Heart left ventricle (tissue), 16 donors: ENCODE results near the gene ZNF473. TPM values are rescaled to one million over a fixed set of nuclear protein-coding genes. Genes with fewer than 3 reads are reported as not detected.

Source experiments
- ATAC-seq, 4 donors: fragments of 200-7000 bp; cut with Tn5 transposase; one replicate each; pipeline ENCODE4 v1.9.1; 2020 to 2022; ENCODE audit warnings: moderate library complexity in 4 of 4, mild to moderate bottlenecking in 3 of 4, moderate number of reproducible peaks in 1 of 4
- DNase-seq, 5 donors: peaks; one replicate each; pipeline ENCODE4 v3.0.0-alpha.2; 2020
- H3K27ac ChIP-seq, 12 donors: fragments of 200-600 bp; sonication (generic) in 4 of 12; one replicate each; pipeline versions ENCODE4 v1.5.0 to v1.8.0; 2016 to 2022; ENCODE audit warnings: mild to moderate bottlenecking in 2 of 12
- H3K27me3 ChIP-seq, 9 donors: fragments of 200-600 bp; sonication (generic) in 2 of 9; one replicate each; pipeline versions ENCODE4 v1.5.1 to v1.8.0; 2016 to 2022; ENCODE audit warnings: mild to moderate bottlenecking in 3 of 9
- H3K36me3 ChIP-seq, 9 donors: fragments of 200-600 bp; sonication (generic) in 2 of 9; one replicate each; pipeline versions ENCODE4 v1.5.0 to v1.8.0; 2018 to 2022; ENCODE audit warnings: mild to moderate bottlenecking in 2 of 9
- H3K4me1 ChIP-seq, 12 donors: fragments of 200-600 bp; sonication (generic) in 4 of 12; one replicate each; pipeline versions ENCODE4 v1.5.0 to v1.8.0; 2016 to 2022; ENCODE audit warnings: mild to moderate bottlenecking in 3 of 12
- H3K4me3 ChIP-seq, 12 donors: fragments of 200-600 bp; sonication (generic) in 4 of 12; one replicate each; pipeline versions ENCODE4 v1.5.0 to v1.8.0; 2017 to 2022; ENCODE audit warnings: mild to moderate bottlenecking in 9 of 12, moderate library complexity in 4 of 12
- H3K9me3 ChIP-seq, 12 donors: fragments of 200-600 bp; sonication (generic) in 4 of 12; one replicate each; pipeline versions ENCODE4 v1.5.0 to v1.8.0; 2016 to 2022; ENCODE audit warnings: mild to moderate bottlenecking in 1 of 12
- CTCF ChIP-seq, 12 donors: fragments of 200-600 bp; sonication (generic) in 4 of 12; IDR thresholded peaks; one replicate each; pipeline versions ENCODE4 v1.5.0 to v1.8.0; 2018 to 2022; ENCODE audit warnings: antibody characterized with exemption in 12 of 12, mild to moderate bottlenecking in 5 of 12
- POLR2A ChIP-seq, 2 donors: fragments of 450-650 bp; IDR thresholded peaks; one replicate each; pipeline ENCODE4 v1.6.1; 2017; ENCODE audit warnings: antibody characterized with exemption in 2 of 2, mild to moderate bottlenecking in 2 of 2, moderate library complexity in 2 of 2
- WGBS, 4 donors: extraction: QIAGEN DNeasy Blood & Tissue Kit in 2 of 4; methylation state at CpG; one replicate each; pipeline versions ENCODE4 v1.1.5 to v1.1.7; 2013 to 2018; 5-methylcytosine and 5-hydroxymethylcytosine counted together
- intact Hi-C, 10 donors: fragments of 100-400 bp; cut with DNase I; formaldehyde crosslinking; loops; one replicate each; pipeline versions ENCODE4 v1.11.1 to v1.14.2; 2022
- polyA plus RNA-seq, 2 donors: library from polyadenylated mRNA; stranded (reverse); fragments of 200-250 nt; gene quantifications; one replicate each; pipeline ENCODE4 v1.2.3, GENCODE V29; 2013
- total RNA-seq, 9 donors: library from RNA; depleted of rRNA in 2 of 9; stranded (reverse); fragments of >200 nt in 2 of 9; fragmentation: NEBNext Ultra II Directional in 3 of 9; extraction: Animal tissue kit (Norgen Biotek cat#: 25700) in 3 of 9; gene quantifications; one replicate each; pipeline versions ENCODE4 v1.1.0 to v1.2.4, GENCODE V29; 2016 to 2023
- donor health status: ischemic (EF 13 %, LVEDD 7.1; RV severe dilation, severe dysfunction).
- donor health status: healthy with polysubstance abuse.
- donor health status: DM: no; HTN: yes; CAD: no.
- donor health status: DM: no; HTN: no; CAD: no.
- donor health status: ischemic (EF 25% LVEDD 6.9; RV normal size, moderate dysfunction).
- donor health status: ischemic (EF 25% LVEDD 5.7; RV mildly dilated, moderate dysfunction).
- donor health status: healthy.
- donor health status: DM: yes; HTN: yes; CAD: no.
- donor health status: ischemic (EF 35%, LVEDD 5.7; RV mildly dilated, moderate dysfunction).
- donor health status: nonischemic (EF 11% LVEDD 7.7; RV severe dilation, severe dysfunction).
- donor health status: DM: yes; HTN: yes; CAD: no.
- donor health status: PGD.
- donor health status: ischemic (EF 29% LVEDD 5.4; RV normal size, mild dysfunction).
- donor health status: nonischemic (EF 23%, LVEDD 6.1; RV moderate dilation, normal function).

Gene ZNF473
- total and polyA plus RNA-seq, 11 donors = 1.6 to 6.5 (median 3.4) TPM

GRCh38 chr19:49978324-49978723 is 47.5 kb upstream of the ZNF473 start:
- intact Hi-C loops = no loop called here
- DNase-seq = no peak
- no peak for TF ChIP-seq CTCF (IDR thresholded peaks at IDR 0.05)
- no peak for TF ChIP-seq POLR2A (IDR thresholded peaks at IDR 0.05)
- Histone ChIP-seq H3K9me3 (no peaks in the 10 kb centered on the region), H3K27me3 (no peaks in the 10 kb centered on the region), H3K36me3 (peaks cover 0 to 66% (median 58%) of the 10 kb centered on the region in 9 donors), H3K4me1 (peaks cover 0 to 12% (median 0%) of the 10 kb centered on the region in 12 donors), H3K27ac (no peak overlapping the region), H3K4me3 (no peak overlapping the region)
- ATAC-seq = no peak
- 83 to 90% (median 89%) methylated on average over 10 to 11 of the region's 11 CpGs for WGBS, 4 donors

GRCh38 chr19:49981603-49982593 is 43.9 kb upstream of the ZNF473 start:
- Histone ChIP-seq H3K27ac (no peak overlapping the region), H3K36me3 (peaks cover 0 to 87% (median 77%) of the 10 kb centered on the region in 9 donors), H3K4me3 (no peak overlapping the region), H3K27me3 (no peaks in the 10 kb centered on the region), H3K9me3 (no peaks in the 10 kb centered on the region), H3K4me1 (peaks cover 0 to 7% (median 0%) of the 10 kb centered on the region in 12 donors)
- DNase-seq (no peak), ATAC-seq (no peak)
- 76 to 87% (median 79%) methylated on average over 21 of the region's 21 CpGs for whole genome bisulfite sequencing, 4 donors
- TF ChIP-seq CTCF (IDR thresholded peaks at IDR 0.05) (no peak), POLR2A (IDR thresholded peaks at IDR 0.05) (no peak)
- intact Hi-C loops = loop anchor here in 7 of 10 donors (2.0 to 5.0 kb wide), 4 partner anchors 41 to 47 kb away; no protein-coding TSS in a partner anchor

GRCh38 chr19:49983645-49984229 is 42.1 kb upstream of the ZNF473 start:
- intact Hi-C loops = loop anchor here (1.0 to 5.0 kb wide), 5 partner anchors 43 to 49 kb away; no protein-coding TSS in a partner anchor
- Histone ChIP-seq H3K27me3 (no peaks in the 10 kb centered on the region), H3K27ac (no peak overlapping the region), H3K9me3 (no peaks in the 10 kb centered on the region), H3K36me3 (peaks cover 0 to 87% (median 73%) of the 10 kb centered on the region in 9 donors), H3K4me3 (no peak overlapping the region), H3K4me1 (peaks cover 0 to 7% (median 0%) of the 10 kb centered on the region in 12 donors)
- TF ChIP-seq POLR2A (IDR thresholded peaks at IDR 0.05) (no peak), CTCF (IDR thresholded peaks at IDR 0.05) (peak; percentile 66 to 86 (median 78))
- peak in 4 of 5 donors; percentile 28 to 56 (median 49) for DNase-seq
- 47 to 53% (median 48%) methylated on average over 10 of the region's 10 CpGs for WGBS, 4 donors
- peak in 3 of 4 donors; percentile 48 to 50 (median 49) for ATAC-seq

GRCh38 chr19:49984491-49984890 is 41.3 kb upstream of the ZNF473 start:
- no peak for DNase-seq
- no peak overlapping the region for H3K27ac ChIP-seq
- no peaks in the 10 kb centered on the region for H3K27me3 ChIP-seq
- 86 to 90% (median 89%) methylated on average over 11 of the region's 11 CpGs for WGBS, 4 donors
- peaks cover 0 to 87% (median 73%) of the 10 kb centered on the region in 9 donors for H3K36me3 ChIP-seq
- H3K4me1 ChIP-seq = peaks cover 0 to 7% (median 0%) of the 10 kb centered on the region in 12 donors
- intact Hi-C loops = loop anchor here in 3 of 10 donors (2.0 to 5.0 kb wide), 2 partner anchors 47 to 48 kb away; no protein-coding TSS in a partner anchor
- TF ChIP-seq POLR2A (IDR thresholded peaks at IDR 0.05) = no peak
- TF ChIP-seq CTCF (IDR thresholded peaks at IDR 0.05) = no peak
- no peak overlapping the region for H3K4me3 ChIP-seq
- no peaks in the 10 kb centered on the region for H3K9me3 ChIP-seq
- no peak for ATAC-seq
